ENCODE results near the gene GNPTG.
"Not testable (repeated sequence)": the region's sequence is repeated elsewhere in the genome, so short reads cannot be mapped to it uniquely, and the experiment has no call there.

The GNPTG gene

GRCh38 chr16:1320097-1320496, 31.6 kb upstream of the GNPTG start:
- DNase-seq, result no peak

GRCh38 chr16:1320658-1321240, 31.0 kb upstream of the GNPTG start:
- no peak for DNase-seq

- DNase-seq, result no peak
These were observed 29.3 kb upstream of the GNPTG start for GRCh38 chr16:1322407-1322806.

DNA sequence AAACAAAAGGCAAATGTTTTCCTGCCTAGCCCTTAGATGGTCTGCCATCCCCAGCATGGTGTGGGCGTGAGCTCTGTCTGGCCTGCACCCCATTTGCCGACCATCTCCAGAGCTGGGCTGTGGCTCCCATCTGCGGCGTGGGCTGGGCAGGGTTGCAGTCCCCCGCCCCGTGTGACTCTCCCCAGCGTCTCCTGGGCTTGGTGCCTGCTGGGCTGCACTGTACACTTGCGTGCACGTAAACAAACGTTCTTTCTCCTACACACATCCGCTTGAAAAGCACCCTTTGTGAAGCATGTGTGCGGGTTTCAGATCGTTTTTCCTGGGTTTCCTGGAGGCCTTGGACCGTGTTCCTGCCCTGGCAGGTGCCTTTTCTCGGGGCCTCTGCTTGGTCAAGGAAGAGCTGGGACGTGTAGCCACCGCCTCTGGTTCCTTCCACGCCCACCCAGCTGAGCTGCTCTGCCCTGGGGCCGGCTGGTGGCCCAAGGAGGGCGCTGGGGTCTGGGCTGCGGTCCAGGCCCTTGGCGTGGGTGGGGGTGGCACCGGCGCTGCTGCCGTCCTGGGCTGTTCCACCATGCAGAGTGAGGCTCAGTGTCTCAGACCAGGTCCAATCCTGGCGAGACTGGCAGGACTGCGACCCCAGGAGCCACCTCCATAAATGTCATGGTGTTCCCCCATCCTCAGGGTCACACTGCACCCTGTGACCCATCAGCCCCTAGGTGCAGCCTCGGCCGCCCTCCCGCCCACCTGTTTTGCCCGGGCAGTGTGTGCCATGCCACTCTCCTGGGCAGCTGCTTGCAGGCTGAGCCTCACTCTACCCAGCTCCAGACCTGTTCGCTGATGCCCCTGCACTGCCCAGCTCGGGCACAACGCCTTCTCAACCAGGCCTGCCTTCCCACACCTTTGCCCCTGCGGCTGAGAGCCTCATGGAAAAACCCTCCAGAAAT, 28.2 kb upstream of the GNPTG start:
- DNase-seq, result no peak

GRCh38 chr16:1324286-1324826, 27.4 kb upstream of the GNPTG start:
- DNase-seq, result no peak

DNA sequence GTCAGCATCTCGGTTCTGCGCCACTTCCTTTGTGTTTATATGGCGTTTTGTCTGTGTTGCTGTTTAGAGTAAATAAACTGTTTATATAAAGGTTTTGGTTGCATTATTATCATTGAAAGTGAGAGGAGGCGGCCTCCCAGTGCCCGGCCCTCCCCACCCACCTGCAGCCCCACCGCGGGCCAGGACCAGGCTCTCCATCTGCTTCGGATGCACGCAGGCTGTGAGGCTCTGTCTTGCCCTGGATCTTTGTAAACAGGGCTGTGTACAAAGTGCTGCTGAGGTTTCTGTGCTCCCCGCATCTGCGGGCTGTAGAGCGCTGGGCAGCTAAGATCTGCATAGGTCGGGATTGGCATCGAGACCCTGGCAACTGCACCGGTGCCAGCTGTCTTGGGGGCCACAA, 26.5 kb upstream of the GNPTG start:
- no peak for DNase-seq

DNA sequence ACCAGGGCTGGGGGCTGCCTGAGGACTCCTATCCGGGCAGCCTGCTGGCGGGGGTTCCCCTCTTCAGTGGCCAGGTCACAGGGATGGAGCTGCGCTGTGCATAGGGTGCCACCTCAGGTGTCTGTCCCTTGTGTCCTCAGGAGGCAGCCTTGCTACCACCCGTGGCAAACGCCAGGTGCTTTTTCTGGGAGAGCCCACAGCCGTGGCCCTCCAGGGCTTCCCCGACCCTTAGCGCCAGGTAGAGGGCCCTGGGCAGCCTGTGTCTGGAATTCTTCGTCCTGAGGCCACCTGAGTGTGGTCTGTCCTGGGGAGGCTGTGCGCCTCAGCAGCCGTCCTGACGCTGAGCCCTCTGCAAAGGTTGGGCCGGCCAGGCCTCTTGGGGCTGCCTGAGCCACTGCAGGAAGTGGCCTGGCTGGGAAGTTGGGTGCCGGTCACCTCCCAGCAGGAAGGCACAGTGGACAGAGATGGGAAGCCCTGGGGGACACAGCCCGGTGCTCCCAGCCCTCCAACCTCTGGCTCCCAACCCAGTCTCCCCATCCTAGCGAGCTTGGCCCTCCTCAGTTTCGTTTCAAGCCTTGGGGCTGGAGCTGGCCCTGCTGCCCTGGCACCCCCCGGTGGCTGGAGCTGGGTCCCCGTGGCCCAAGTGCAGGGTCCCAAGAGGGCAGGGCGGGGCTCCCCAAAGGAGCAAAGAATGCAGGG, 25.9 kb upstream of the GNPTG start:
- no peak for DNase-seq

- DNase-seq, result no peak
These were observed 25.3 kb upstream of the GNPTG start for GRCh38 chr16:1326391-1326790.

DNA sequence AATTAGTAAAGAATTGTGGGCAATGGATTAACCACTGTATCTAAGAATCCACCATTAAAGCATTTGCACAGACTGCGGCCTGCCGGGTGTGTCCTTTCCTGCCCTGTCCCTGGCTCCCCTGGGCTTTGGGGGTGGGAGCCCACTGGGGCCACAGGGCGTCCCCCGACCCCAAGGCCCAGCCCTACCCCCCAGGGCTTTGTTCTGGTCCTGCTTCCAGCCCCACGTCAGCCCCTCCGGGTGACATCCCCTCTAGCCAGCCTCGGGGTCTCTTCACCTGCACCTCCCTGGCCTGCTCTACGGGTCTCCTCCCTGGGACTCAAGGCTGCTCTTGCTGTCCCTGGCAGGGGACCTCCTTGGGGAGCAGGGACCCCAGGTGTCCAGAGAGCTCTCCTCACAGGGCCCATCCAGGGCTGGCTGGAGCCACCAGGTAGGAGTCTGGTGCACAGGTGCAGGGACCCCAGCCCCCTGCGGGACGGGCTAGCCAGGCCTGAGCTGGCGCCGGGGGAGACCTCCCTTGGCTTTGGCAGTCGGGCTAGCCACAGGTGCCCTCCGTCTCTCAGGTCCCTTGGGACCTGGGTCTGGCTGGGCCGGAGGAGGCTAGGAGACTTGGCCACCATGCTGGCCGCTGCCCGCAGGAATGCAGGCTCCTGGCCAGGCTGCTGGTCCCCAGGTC, 24.6 kb upstream of the GNPTG start:
- no peak for DNase-seq

DNA sequence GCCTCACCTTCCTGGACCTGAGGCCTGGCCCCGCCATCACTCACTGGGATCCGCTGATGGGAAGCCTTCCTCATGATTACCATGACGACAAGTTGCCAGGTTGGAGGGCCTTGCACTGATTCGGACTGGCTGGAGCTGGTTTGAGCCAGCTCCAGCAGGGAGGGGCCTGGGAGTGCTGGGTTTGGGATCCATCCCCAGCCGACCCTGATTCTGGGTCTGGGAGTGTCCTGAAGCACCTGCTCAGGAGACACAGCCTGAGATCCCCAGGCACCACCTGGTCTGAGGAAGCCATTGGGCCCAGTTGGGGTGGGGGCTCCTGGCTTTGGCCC, 24.1 kb upstream of the GNPTG start:
- no peak for DNase-seq

- not testable (repeated sequence) for DNase-seq
These were observed 23.6 kb upstream of the GNPTG start for GRCh38 chr16:1328136-1328535.

GRCh38 chr16:1328961-1329360, 22.8 kb upstream of the GNPTG start:
- DNase-seq, result not testable (repeated sequence)

DNA sequence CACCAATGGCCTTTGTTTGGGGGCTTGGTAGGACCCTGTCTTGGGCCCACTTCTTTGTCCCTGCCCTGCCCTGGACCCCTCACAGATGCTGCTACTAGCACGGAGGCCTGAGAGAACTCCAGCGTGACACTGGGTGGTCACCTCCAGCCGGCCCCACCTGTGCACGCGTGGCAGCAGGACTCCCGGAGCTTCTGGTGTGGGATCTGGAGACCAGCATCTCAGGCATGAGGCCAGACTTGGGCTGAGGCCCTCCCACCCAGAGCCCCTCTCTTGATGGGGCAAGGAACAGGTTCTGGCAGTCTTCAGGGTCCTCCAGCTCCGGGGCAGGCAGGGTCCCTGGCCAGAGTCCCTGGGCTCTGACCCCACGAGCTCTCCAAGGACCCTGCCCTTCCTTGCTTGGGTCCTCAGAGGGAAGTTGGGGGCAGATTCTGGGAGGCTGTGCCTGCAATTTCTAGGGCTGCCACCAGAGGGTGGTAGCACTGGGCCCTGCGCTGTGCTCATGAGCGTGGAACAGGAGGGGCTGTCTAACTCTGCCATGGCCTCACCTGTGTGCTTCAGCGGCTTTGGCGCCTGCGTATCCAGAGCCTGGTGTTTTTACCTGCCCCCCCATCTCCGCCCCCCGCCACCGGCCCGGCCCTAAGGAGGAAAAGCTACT, 21.3 kb upstream of the GNPTG start:
- DNase-seq, result no peak

DNA sequence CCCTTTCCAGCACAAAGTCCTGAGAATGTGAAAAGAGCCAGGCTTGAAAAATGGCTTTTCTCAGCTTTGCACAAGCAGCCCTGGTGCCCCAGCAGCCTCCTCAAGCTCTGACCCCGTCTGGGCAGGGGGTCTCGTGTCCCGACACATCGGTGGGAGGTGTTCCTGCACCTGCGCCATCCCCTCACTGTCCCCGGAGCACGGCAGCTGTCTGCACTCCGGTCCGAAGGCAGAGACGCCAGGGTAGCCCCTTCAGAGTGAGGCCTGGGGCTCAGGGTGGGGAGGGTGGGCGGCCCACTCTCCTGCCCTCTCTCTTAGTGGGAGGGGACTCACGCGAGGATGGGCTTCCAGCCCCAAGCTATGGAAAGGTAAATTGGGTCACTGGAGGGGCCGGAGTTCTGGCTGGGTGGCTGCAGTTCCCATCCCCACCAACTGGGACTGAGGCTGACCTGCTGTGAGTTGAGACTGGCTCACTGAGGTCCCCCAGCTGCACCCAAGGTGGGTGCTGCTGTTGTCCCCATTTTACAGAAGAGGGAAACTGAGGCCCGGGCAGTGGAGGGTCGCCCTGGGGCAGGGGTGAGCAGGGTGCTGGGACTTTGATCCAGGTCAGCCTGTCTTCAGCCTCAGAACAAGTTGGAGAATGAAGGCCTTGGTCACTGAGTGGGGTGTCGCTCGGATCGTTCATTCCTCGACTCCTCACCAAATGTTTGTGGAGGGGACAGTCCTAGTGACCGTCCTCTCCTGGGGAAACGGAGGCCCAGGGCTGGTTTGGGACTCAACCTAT, 20.6 kb upstream of the GNPTG start:
- DNase-seq, result no peak

DNA sequence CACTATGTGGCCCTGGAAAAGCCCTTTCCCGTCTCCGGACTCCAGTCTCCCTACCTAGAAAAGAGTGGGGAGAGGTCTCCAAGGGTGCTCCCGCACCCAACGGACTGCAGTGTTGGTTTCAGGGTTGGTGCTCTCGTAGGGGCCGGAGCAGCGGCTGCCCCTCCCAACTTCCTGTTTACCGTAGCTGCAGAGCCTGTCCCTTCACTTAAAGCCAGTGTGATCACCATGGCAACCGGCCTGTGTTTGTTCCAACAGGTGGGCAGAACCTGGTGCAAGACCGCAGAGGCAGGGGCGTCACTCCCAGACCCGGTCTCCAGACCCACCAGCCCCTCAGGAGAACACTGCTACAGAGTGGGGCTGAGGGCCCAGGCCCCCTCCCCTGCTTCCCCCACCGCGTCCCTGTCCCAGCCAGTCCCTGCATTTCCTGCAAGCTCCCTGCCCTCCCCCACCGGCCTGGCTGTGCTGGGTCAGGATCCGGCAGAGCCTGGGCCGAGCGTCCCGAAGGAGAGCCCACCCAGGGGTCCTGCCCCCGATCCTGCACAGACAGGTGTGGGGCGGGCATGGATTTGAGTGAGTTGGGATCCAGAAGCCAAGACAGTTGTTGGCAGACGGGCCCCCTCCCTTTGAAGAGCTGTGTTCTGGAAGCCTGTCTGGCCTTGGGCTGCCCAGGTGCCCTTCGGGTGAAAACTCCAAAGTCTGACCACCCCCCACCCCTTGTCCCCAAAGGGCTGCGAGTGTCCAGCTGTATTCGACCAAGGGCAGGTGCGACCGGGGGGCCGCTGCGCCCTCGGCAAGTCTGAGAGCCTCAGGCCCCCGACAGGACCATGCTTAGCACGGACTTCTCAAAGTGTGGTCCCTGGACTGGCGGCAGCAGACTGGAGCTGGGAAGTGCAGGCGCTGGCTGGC, 19.8 kb upstream of the GNPTG start:
- DNase-seq, result peak; percentile 44

DNA sequence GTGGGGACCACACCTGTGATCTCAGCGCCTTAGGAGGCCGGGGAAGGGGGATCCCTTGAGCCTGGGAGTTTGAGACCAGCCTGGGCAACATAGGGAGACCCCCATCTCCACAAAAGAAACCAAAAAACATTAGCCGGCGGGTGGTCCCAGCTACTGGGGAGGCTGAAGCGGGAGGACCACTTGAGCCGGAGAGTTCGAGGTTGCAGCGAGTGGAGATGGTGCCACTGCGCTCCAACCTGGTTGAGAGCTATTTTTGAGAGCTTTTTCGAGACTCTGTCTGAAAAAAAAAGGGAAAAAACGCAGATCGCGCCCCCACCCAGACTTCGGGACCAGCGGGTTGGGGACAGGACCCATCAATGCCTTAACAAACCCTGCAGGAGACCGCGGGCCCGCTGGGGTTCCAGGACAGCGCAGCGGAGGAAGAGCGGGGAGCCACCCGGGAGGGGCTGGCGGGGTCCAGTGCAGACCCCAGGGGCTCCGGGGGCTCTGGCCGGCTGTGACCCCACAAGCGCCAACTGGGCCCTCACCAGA, 19.0 kb upstream of the GNPTG start:
- DNase-seq, result no peak

DNA sequence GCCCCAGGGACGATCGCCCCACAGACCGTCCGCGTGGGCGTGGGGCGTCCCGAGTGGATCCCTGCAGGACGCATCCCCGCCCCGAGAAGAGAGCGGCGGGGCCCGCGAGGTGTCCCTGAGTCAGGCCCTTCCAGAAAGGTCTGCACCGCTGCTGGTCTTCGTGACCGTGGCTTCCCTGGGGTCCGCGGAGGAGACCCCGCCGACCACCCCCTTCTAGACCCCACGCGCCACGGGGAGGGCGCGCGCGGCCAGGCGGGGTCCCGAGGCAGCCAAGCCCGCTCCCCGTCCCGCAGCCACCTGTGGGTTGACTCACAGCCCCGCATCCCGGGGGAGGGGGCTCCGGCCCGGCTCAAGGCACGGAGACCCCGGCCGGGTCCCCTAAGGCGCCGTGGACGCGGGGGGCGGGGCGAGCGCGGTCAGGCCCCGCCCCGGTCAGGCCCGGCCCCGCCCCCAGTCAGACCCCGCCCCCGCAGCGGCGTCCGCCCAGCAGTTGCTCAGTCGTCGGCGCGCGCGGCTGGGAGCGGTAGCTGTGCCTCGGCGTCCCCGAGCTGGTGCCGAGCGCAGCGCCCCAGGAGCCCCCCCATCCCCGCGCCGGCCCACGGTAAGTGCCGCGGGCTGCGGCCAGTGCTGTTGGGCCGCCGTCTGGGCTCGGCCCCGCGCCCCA, 18.4 kb upstream of the GNPTG start, which contains the start of gene BAIAP3:
Gene BAIAP3, plus strand, starts transcription at position 497 of the 664 bp plus-strand sequence. CDS start 4,905 bp downstream, outside the sequence.
- no peak for DNase-seq

DNA sequence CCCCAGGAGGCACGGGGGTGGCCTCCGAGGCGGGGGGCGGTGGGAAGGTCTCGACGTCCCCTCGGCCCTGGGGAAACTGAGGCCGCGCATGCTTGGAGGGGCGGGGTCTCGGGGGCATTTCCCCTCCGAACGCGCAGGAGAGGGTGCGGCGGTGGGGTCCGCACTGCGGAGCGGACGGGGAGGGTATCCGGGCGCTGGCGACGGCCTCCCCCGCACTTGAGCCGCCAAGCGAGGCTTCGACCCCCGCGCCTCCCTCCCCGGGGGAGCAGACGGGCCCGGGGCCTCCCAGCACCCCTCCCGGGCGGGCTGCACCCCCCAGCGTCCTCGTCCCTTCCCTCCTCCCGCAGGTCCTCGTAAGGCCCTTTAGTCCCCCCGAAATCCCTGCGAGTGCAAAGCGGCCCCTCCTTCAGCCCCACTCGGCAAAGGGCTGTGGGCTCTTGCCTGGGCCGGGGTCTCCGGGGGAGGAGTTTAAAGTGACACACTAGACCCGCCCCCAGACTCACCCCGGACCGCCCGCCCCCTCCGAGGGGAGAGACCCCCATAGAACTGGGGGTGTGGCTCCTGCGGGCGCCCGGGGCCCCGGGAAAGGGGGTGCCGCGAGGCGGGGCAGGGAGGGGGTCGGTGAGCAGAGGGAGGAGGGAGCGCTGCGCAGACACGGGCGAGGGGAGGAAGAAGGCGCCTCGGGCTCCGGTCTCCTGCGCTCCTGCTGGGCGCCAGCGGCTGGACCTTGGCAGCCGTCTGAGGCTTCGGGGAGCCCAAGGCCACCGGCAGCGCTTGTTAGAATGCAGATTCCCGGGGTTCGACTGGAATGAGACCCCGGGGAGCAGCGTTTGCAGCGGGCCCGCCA, 17.7 kb upstream of the GNPTG start:
- no peak for DNase-seq

- DNase-seq, result no peak
These were observed 17.0 kb upstream of the GNPTG start for GRCh38 chr16:1334739-1335138.
